ENCODE data around the gene TOGARAM2. TPM values are rescaled to one million over a fixed set of nuclear protein-coding genes. Genes with fewer than 3 reads are reported as not detected.

Gene TOGARAM2
- total RNA-seq, 1 donor, result 0.43 TPM

- DNase-seq (ENCODE audit: low read depth), result no peak
- no peak overlapping the region for H3K4me3 ChIP-seq (ENCODE audit: low read depth, low read length)
- TF ChIP-seq, protein P1, sequence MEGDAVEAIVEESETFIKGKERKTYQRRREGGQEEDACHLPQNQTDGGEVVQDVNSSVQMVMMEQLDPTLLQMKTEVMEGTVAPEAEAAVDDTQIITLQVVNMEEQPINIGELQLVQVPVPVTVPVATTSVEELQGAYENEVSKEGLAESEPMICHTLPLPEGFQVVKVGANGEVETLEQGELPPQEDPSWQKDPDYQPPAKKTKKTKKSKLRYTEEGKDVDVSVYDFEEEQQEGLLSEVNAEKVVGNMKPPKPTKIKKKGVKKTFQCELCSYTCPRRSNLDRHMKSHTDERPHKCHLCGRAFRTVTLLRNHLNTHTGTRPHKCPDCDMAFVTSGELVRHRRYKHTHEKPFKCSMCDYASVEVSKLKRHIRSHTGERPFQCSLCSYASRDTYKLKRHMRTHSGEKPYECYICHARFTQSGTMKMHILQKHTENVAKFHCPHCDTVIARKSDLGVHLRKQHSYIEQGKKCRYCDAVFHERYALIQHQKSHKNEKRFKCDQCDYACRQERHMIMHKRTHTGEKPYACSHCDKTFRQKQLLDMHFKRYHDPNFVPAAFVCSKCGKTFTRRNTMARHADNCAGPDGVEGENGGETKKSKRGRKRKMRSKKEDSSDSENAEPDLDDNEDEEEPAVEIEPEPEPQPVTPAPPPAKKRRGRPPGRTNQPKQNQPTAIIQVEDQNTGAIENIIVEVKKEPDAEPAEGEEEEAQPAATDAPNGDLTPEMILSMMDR (IDR thresholded peaks at IDR 0.05; ENCODE audit: insufficient read depth, low read depth, low read length), result no peak
Measured at GRCh38 chr2:28979576-28980366, 1.3 kb upstream of the TOGARAM2 start.

- no peak for DNase-seq (ENCODE audit: low read depth)
- H3K4me3 ChIP-seq (ENCODE audit: low read depth, low read length), result no peak overlapping the region
- TF ChIP-seq, protein P1 (IDR thresholded peaks at IDR 0.05; ENCODE audit: insufficient read depth, low read depth, low read length), result no peak
Measured at GRCh38 chr2:28980368-28981015, 606 bp upstream of the TOGARAM2 start.

DNA sequence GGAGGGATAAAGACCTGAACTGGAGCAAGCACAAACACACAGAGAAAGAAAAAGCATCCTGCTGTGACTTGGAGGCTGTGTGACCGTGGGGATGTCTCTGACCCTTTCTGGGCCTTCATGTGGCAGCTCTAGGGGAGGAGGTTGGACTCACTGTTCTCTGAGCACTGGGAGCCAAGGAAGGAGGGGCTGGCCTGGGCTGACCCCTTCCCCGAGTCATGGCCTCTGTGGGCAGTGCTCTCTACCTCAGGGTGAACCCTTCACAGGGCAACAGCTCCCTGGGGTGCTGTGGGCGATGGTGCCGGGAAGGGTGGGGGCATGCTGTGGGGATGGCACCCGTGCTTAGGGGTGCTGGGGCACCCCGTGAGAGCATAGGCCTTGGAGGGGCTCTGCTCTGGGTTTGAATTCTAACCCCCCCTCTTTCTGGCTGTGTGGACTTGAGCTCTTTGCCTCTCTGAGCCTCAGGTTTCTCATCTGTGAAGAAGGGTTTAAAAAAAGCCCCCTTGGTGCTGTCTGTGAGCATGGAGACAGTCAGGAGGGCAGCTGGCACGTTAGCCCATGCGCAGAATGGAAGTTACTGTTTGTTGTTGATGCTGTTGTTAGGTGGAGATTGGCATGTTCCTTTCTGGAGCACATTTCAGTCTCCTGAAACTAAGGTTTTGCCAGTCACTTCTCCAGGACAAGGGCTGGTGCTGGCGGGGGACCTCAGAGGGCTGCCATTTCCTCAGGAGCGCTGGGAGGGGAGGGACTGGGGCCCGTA, 700 bp downstream of the TOGARAM2 start:
- no peak for DNase-seq (ENCODE audit: low read depth)
- H3K4me3 ChIP-seq (ENCODE audit: low read depth, low read length), result no peak overlapping the region
- TF ChIP-seq, protein P1 (IDR thresholded peaks at IDR 0.05; ENCODE audit: insufficient read depth, low read depth, low read length), result no peak

- TF ChIP-seq, protein P1 (IDR thresholded peaks at IDR 0.05; ENCODE audit: insufficient read depth, low read depth, low read length), result no peak
- no peak for DNase-seq (ENCODE audit: low read depth)
Measured at GRCh38 chr2:28982381-28982950, 1.4 kb downstream of the TOGARAM2 start.

GRCh38 chr2:28986429-28986828, 5.3 kb downstream of the TOGARAM2 start:
- TF ChIP-seq, protein P1 (IDR thresholded peaks at IDR 0.05; ENCODE audit: insufficient read depth, low read depth, low read length), result no peak
- DNase-seq (ENCODE audit: low read depth), result no peak
- no peak overlapping the region for H3K4me3 ChIP-seq (ENCODE audit: low read depth, low read length)

More at GRCh38 chr2:28982381-28982950, 1.4 kb downstream of the TOGARAM2 start:
- H3K4me3 ChIP-seq (ENCODE audit: low read depth, low read length), result no peak overlapping the region

DNA sequence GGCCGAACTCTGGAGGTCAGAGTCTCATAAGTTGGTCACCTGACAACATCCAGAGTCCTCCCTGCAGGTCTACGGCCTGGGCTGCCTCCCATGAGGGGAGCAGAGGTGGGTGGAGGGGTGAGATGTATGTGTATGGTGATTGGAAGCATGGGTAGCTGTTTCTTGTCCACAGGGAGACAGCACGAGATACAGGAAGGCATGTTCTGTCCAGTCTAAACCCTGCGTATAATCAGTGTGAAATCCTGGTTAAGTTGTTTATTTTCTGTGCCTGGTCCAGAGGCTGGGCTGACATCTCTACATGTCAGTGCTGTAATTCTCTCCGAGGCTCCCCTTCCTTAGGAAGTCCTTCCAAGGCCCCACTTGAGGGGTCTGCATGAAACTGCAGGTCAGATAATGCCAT, 8.9 kb downstream of the TOGARAM2 start:
- no peak overlapping the region for H3K4me3 ChIP-seq (ENCODE audit: low read depth, low read length)
- DNase-seq (ENCODE audit: low read depth), result no peak
- TF ChIP-seq, protein P1 (IDR thresholded peaks at IDR 0.05; ENCODE audit: insufficient read depth, low read depth, low read length), result no peak
